ENCODE data around the gene ADAMTS3. TPM values are rescaled to one million over a fixed set of nuclear protein-coding genes. Genes with fewer than 3 reads are reported as not detected.

Gene ADAMTS3
- total and polyA plus RNA-seq, 2 of the 13 experiments (the other 11 are each of a cell fraction or from before 2014, with no cell fraction given), result not detected

GRCh38 chr4:72531322-72531721 is 37.7 kb downstream of the ADAMTS3 start:
- TF ChIP-seq CCAR2 (optimal IDR thresholded peaks at IDR 0.05; ENCODE audit: low read depth, low read length), result no peak
- TF ChIP-seq HIC2 (CRISPR knock-in tag; IDR thresholded peaks at IDR 0.05; ENCODE audit: low read depth), result no peak
- no peak for TF ChIP-seq ZNF124 (CRISPR knock-in tag; IDR thresholded peaks at IDR 0.05)
- TF ChIP-seq ZNF563 (CRISPR knock-in tag; IDR thresholded peaks at IDR 0.05), result no peak
- TF ChIP-seq NFE2L2 (IDR thresholded peaks at IDR 0.05; ENCODE audit: low read length), result no peak
- TF ChIP-seq TCF7 (IDR thresholded peaks at IDR 0.05; ENCODE audit: low read depth), result no peak
- no peak for TF ChIP-seq RFXAP (CRISPR knock-in tag; IDR thresholded peaks at IDR 0.05; ENCODE audit: borderline replicate concordance)
- no peaks in the 10 kb centered on the region for H3K27me3 ChIP-seq (ENCODE audit: control insufficient read depth in 1 of 2, insufficient read depth in 2 of 2, low read length in 2 of 2)
- no peak overlapping the region for H3K9ac ChIP-seq (ENCODE audit: insufficient read depth, low read depth, low read length)
- WGBS (ENCODE audit: low lambda C conversion rate), result 62% methylated on average over 3 of the region's 3 CpGs
- no peak for DNase-seq (ENCODE audit: low spot score)
- POLR2A ChIA-PET, result no interaction called here
- H3K79me2 ChIP-seq (ENCODE audit: insufficient read depth, low read length), result no peaks in the 10 kb centered on the region
- H4K20me1 ChIP-seq (ENCODE audit: insufficient read depth, low read length), result no peaks in the 10 kb centered on the region
- peak; percentile 42; the same call in 2 of the 3 replicates for ATAC-seq
- H3K4me3 ChIP-seq (replicated peaks in 1 of 3; ENCODE audit: insufficient read depth in 1 of 3, low read depth in 2 of 3, low read length in 3 of 3), result no peak overlapping the region
- BruUV-seq (replicated peaks), result no TSS peak
- in situ Hi-C loops (cut with HindIII; ENCODE audit: extremely low pct_ligation_motif_present, low pct_unique_long_range_greater_than_20kb), result no loop called here
- H2AFZ ChIP-seq (ENCODE audit: low read length), result no peak overlapping the region
- no peak overlapping the region for H3K4me2 ChIP-seq (ENCODE audit: low read depth, low read length)
- no peaks in the 10 kb centered on the region for H3K4me1 ChIP-seq (ENCODE audit: insufficient read depth, low read length)
- CTCF ChIA-PET (ENCODE audit: low intra/inter-chr PET ratio, low total read pairs), result no interaction called here
- no peak for FAIRE-seq
- intact Hi-C loops (cut with micrococcal nuclease; ENCODE audit: unreplicated experiment), result no loop called here
- H3K9me3 ChIP-seq (ENCODE audit: low read length), result no peaks in the 10 kb centered on the region
- no peaks in the 10 kb centered on the region for H3K36me3 ChIP-seq (replicated peaks in 1 of 2; ENCODE audit: control insufficient read depth in 1 of 2, insufficient read depth in 2 of 2, low read length in 2 of 2)
- H3K27ac ChIP-seq (ENCODE audit: extremely low read length, insufficient read depth, low read length), result no peak overlapping the region

- H3K9ac ChIP-seq (ENCODE audit: insufficient read depth, low read depth, low read length), result no peak overlapping the region
- H2AFZ ChIP-seq (ENCODE audit: low read length), result no peak overlapping the region
- DNase-seq (ENCODE audit: low spot score) (no peak), FAIRE-seq (no peak), ATAC-seq (no peak)
- POLR2A ChIA-PET, result no interaction called here
- intact Hi-C loops (cut with micrococcal nuclease; ENCODE audit: unreplicated experiment) (no loop called here), in situ Hi-C loops (cut with HindIII; ENCODE audit: extremely low pct_ligation_motif_present, low pct_unique_long_range_greater_than_20kb) (no loop called here)
- no peaks in the 10 kb centered on the region for H3K79me2 ChIP-seq (ENCODE audit: insufficient read depth, low read length)
- no peaks in the 10 kb centered on the region for H3K9me3 ChIP-seq (ENCODE audit: low read length)
- H4K20me1 ChIP-seq (ENCODE audit: insufficient read depth, low read length), result no peaks in the 10 kb centered on the region
- no TSS peak for BruUV-seq (replicated peaks)
- no peak overlapping the region for H3K4me3 ChIP-seq (replicated peaks in 1 of 3; ENCODE audit: insufficient read depth in 1 of 3, low read depth in 2 of 3, low read length in 3 of 3)
- CTCF ChIA-PET (ENCODE audit: low intra/inter-chr PET ratio, low total read pairs), result no interaction called here
- H3K4me2 ChIP-seq (ENCODE audit: low read depth, low read length), result no peak overlapping the region
- WGBS (ENCODE audit: low lambda C conversion rate), result 13% methylated on average over 3 of the region's 3 CpGs
- H3K27me3 ChIP-seq (ENCODE audit: control insufficient read depth in 1 of 2, insufficient read depth in 2 of 2, low read length in 2 of 2), result no peaks in the 10 kb centered on the region
- H3K27ac ChIP-seq (ENCODE audit: extremely low read length, insufficient read depth, low read length), result no peak overlapping the region
- H3K36me3 ChIP-seq (replicated peaks in 1 of 2; ENCODE audit: control insufficient read depth in 1 of 2, insufficient read depth in 2 of 2, low read length in 2 of 2), result no peaks in the 10 kb centered on the region
- H3K4me1 ChIP-seq (ENCODE audit: insufficient read depth, low read length), result no peaks in the 10 kb centered on the region
- no peak for TF ChIP-seq ZNF710 (CRISPR knock-in tag; IDR thresholded peaks at IDR 0.05; ENCODE audit: borderline replicate concordance)
- TF ChIP-seq ZNF33A (CRISPR knock-in tag; IDR thresholded peaks at IDR 0.05; ENCODE audit: borderline replicate concordance), result no peak
- no peak for TF ChIP-seq ZNF891 (CRISPR knock-in tag; IDR thresholded peaks at IDR 0.05)
- TF ChIP-seq KLF16 (CRISPR knock-in tag; IDR thresholded peaks at IDR 0.05), result no peak
- TF ChIP-seq ZNF660 (CRISPR knock-in tag; IDR thresholded peaks at IDR 0.05; ENCODE audit: borderline replicate concordance, low read depth), result no peak
- no peak for TF ChIP-seq MYPOP (CRISPR knock-in tag; IDR thresholded peaks at IDR 0.05)
- no peak for TF ChIP-seq ZNF232 (CRISPR knock-in tag; IDR thresholded peaks at IDR 0.05; ENCODE audit: borderline replicate concordance)
These were observed 39.7 kb downstream of the ADAMTS3 start for GRCh38 chr4:72529148-72529822.

All from HepG2 (cell line).